PFSK-1 (cell line): ENCODE results near the gene DGLUCY.

Experiments used
- FOXP2 ChIP-seq: optimal IDR thresholded peaks from 2 replicates; pipeline ENCODE3; 2011; ENCODE audit warnings: borderline replicate concordance, control low read depth, inconsistent platforms; ENCODE audit not compliant: insufficient read depth; ENCODE audit errors: extremely low read length, extremely low read depth
- POLR2AphosphoS5 ChIP-seq: IDR thresholded peaks from 2 replicates; pipeline ENCODE4 v1.6.1; 2012; ENCODE audit warnings: low read depth, mild to moderate bottlenecking, control low read depth, low read length, moderate library complexity
- REST ChIP-seq, 2 experiments: IDR thresholded peaks; 2 replicates each; pipeline versions ENCODE4 v1.6.1 to v1.8.0; 2011 to 2012; ENCODE audit warnings: low read depth in 2 of 2, low read length in 2 of 2, control low read depth in 1 of 2, inconsistent platforms in 1 of 2, mild to moderate bottlenecking in 1 of 2, moderate library complexity in 1 of 2; ENCODE audit not compliant: insufficient read depth in 1 of 2
- SIN3A ChIP-seq: IDR thresholded peaks from 2 replicates; pipeline ENCODE4 v1.6.1; 2012; ENCODE audit warnings: mild to moderate bottlenecking, low read length, moderate library complexity, borderline replicate concordance; ENCODE audit not compliant: insufficient read depth
- TAF1 ChIP-seq: IDR thresholded peaks from 2 replicates; pipeline ENCODE4 v1.6.1; 2012; ENCODE audit warnings: low read length, control low read depth, borderline replicate concordance; ENCODE audit not compliant: insufficient read depth

GRCh38 chr14:91065266-91065665, 48.6 kb upstream of the DGLUCY start:
- TF ChIP-seq SIN3A: no peak
- no peak for TF ChIP-seq REST (IDR thresholded peaks at IDR 0.05; ENCODE audit: insufficient read depth in 1 of 2, low read depth in 2 of 2, low read length in 2 of 2)
- TF ChIP-seq FOXP2: no peak
- no peak for TF ChIP-seq POLR2AphosphoS5
- TF ChIP-seq TAF1: no peak
